GM12801 (cell line): Measurements from ENCODE around the gene SMARCA2.

Experiments used
- CTCF ChIP-seq: IDR thresholded peaks from one replicate; pipeline ENCODE4 v1.5.1; 2011; ENCODE audit warnings: control low read depth; ENCODE audit not compliant: insufficient read length; ENCODE audit errors: extremely low read depth

The SMARCA2 gene

GRCh38 chr9:2227144-2227867 lies 212.2 kb downstream of the SMARCA2 start:
- no peak for TF ChIP-seq CTCF

- TF ChIP-seq CTCF: no peak
Observed at GRCh38 chr9:2228132-2228531, 213.0 kb downstream of the SMARCA2 start.

DNA sequence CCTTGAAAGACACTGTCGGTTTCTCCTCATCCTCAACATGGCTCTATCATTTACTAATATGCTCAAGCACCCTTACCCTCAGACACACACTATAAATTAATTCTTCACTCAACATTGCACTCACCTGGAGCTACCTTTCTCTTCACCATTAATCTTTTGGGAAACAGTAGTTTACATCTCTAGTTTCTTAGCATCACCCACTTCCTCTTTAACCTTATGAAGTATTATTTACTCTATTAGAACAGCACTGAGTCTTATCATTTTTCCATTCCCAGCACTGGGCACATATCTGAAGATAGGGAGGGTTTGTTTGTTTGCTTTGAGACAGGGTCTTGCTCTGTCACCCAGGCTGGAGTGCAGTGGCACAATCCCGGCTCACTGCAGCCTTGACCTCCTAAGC lies 213.5 kb downstream of the SMARCA2 start:
- no peak for TF ChIP-seq CTCF

- TF ChIP-seq CTCF: no peak
Observed at GRCh38 chr9:2229109-2229721, 214.1 kb downstream of the SMARCA2 start.

GRCh38 chr9:2230362-2230761 lies 215.2 kb downstream of the SMARCA2 start:
- no peak for TF ChIP-seq CTCF

- TF ChIP-seq CTCF: no peak
Observed at GRCh38 chr9:2231101-2231500, 216.0 kb downstream of the SMARCA2 start.

DNA sequence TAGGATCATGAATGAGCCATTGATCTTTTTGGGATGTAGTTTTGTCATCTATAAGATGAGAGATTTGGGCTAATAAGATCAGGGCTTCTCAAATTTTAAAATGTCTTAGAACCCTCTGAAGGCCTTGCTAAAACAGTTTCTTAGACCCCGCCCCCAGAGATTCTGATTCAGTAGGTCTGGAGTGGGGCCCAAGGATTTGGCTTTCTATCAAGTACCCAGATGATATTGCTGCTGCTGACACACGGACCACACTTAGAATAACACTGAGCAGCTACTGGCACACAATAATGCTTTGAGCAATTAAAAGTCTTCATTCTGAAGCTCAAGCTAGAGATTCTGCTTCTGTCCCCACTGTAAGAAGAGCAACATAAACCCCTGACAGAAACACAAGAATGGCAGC lies 216.7 kb downstream of the SMARCA2 start:
- TF ChIP-seq CTCF: no peak
